Astrocyte (in vitro differentiated cells and primary cell): ENCODE measurements around the gene VPS13C. TPM values are rescaled to one million over a fixed set of nuclear protein-coding genes. Genes with fewer than 3 reads are reported as not detected.
A peak's percentile ranks its signal among the peaks of the same experiment; 100 is the strongest.

Source experiments
- DNase-seq: peaks from one replicate; pipeline ENCODE4 v3.0.0-alpha.2; 2010; ENCODE audit warnings: low read depth
- FAIRE-seq: peaks from 2 replicates; lab custom pipeline; 2011; peaks lifted over from hg19 to GRCh38; lab: Jason Lieb, UNC
- H2AFZ ChIP-seq: 2 replicates; pipeline ENCODE4 v1.6.0; 2012; ENCODE audit warnings: low read depth, low read length, inconsistent platforms
- H3K27ac ChIP-seq: 2 replicates; pipeline ENCODE4 v1.5.1; 2011; ENCODE audit warnings: low read depth, low read length, inconsistent platforms
- H3K27me3 ChIP-seq: 2 replicates; pipeline ENCODE4 v1.6.0; 2011; ENCODE audit warnings: low read length, inconsistent platforms; ENCODE audit not compliant: insufficient read depth
- H3K36me3 ChIP-seq: 2 replicates; pipeline ENCODE4 v1.5.1; 2011; ENCODE audit warnings: low read length, inconsistent platforms; ENCODE audit not compliant: insufficient read depth
- H3K4me1 ChIP-seq: 2 replicates; pipeline ENCODE4 v1.5.1; 2011; ENCODE audit warnings: low read length, inconsistent platforms; ENCODE audit not compliant: insufficient read depth
- H3K4me2 ChIP-seq: 2 replicates; pipeline ENCODE4 v1.6.0; 2012; ENCODE audit warnings: low read length, inconsistent platforms
- H3K4me3 ChIP-seq: 2 replicates; pipeline ENCODE4 v1.5.1; 2011; ENCODE audit warnings: low read depth, mild to moderate bottlenecking, low read length, inconsistent platforms; ENCODE audit not compliant: insufficient read depth
- H3K79me2 ChIP-seq: 2 replicates; pipeline ENCODE4 v1.6.0; 2012; ENCODE audit warnings: mild to moderate bottlenecking, low read length, inconsistent platforms; ENCODE audit not compliant: insufficient read depth
- H3K9ac ChIP-seq: 2 replicates; pipeline ENCODE4 v1.6.0; 2012; ENCODE audit warnings: mild to moderate bottlenecking, low read length, inconsistent platforms
- H3K9me3 ChIP-seq: 2 replicates; pipeline ENCODE4 v1.5.1; 2012; ENCODE audit warnings: low read depth, mild to moderate bottlenecking, low read length, inconsistent platforms; ENCODE audit not compliant: insufficient read depth
- H4K20me1 ChIP-seq: 2 replicates; pipeline ENCODE4 v1.6.0; 2012; ENCODE audit warnings: low read length, inconsistent platforms; ENCODE audit not compliant: insufficient read depth
- H3K27ac Mint-ChIP-seq: one replicate; pipeline ENCODE4 v1.8.0; 2021; ENCODE audit warnings: mild to moderate bottlenecking, mixed read lengths; ENCODE audit not compliant: unreplicated experiment
- H3K27me3 Mint-ChIP-seq: one replicate; pipeline ENCODE4 v1.8.0; 2021; ENCODE audit warnings: low read depth, mixed read lengths; ENCODE audit not compliant: unreplicated experiment
- H3K36me3 Mint-ChIP-seq: one replicate; pipeline ENCODE4 v1.8.0; 2021; ENCODE audit warnings: low read depth, mixed read lengths; ENCODE audit not compliant: unreplicated experiment
- H3K4me1 Mint-ChIP-seq: one replicate; pipeline ENCODE4 v1.8.0; 2021; ENCODE audit warnings: low read depth, mixed read lengths; ENCODE audit not compliant: unreplicated experiment
- H3K4me3 Mint-ChIP-seq: one replicate; pipeline ENCODE4 v1.8.0; 2021; ENCODE audit warnings: mild to moderate bottlenecking, moderate library complexity, mixed read lengths; ENCODE audit not compliant: unreplicated experiment
- H3K9me3 Mint-ChIP-seq: one replicate; pipeline ENCODE4 v1.8.0; 2021; ENCODE audit warnings: mild to moderate bottlenecking, mixed read lengths; ENCODE audit not compliant: unreplicated experiment
- CTCF ChIP-seq: IDR thresholded peaks from 2 replicates; pipeline ENCODE4 v1.5.1; 2011; ENCODE audit warnings: low read depth, mild to moderate bottlenecking, inconsistent platforms, low read length, moderate library complexity; ENCODE audit not compliant: insufficient read depth
- EZH2 ChIP-seq: IDR thresholded peaks from 2 replicates; pipeline ENCODE4 v1.6.1; 2012; ENCODE audit warnings: mild to moderate bottlenecking, low read length, inconsistent platforms; ENCODE audit not compliant: insufficient read depth
- total RNA-seq: library from RNA; stranded (reverse); gene quantifications from 2 replicates; pipeline ENCODE4 v1.2.1, GENCODE V29; 2021

Gene VPS13C
- total RNA-seq, 1 donor from 2014 or later: 35.4 TPM

- Histone ChIP-seq H3K36me3 (no peaks in the 10 kb centered on the region), H3K4me2 (peak overlapping the region; percentile 30), H3K27ac (no peak overlapping the region), H3K4me3 (no peak overlapping the region), H3K27me3 (peaks cover 7% of the 10 kb centered on the region), H3K9me3 (no peaks in the 10 kb centered on the region), H2AFZ (no peak overlapping the region), H3K9ac (no peak overlapping the region), H4K20me1 (no peaks in the 10 kb centered on the region), H3K4me1 (no peaks in the 10 kb centered on the region), H3K79me2 (no peaks in the 10 kb centered on the region)
- Mint-ChIP-seq H3K9me3 (no peaks in the 10 kb centered on the region), H3K36me3 (no peaks in the 10 kb centered on the region), H3K4me1 (no peaks in the 10 kb centered on the region), H3K27ac (no peak overlapping the region), H3K27me3 (no peaks in the 10 kb centered on the region), H3K4me3 (no peak overlapping the region)
- no peak for DNase-seq
- no peak for FAIRE-seq
- TF ChIP-seq CTCF (no peak), EZH2 (no peak)
Measured at GRCh38 chr15:61840090-61840489, 220.2 kb downstream of the VPS13C start.

GRCh38 chr15:61839546-61839945, 220.7 kb downstream of the VPS13C start:
- H4K20me1 ChIP-seq: no peaks in the 10 kb centered on the region
- H3K36me3 ChIP-seq: no peaks in the 10 kb centered on the region
- no peaks in the 10 kb centered on the region for H3K79me2 ChIP-seq
- Mint-ChIP-seq H3K27me3 (no peaks in the 10 kb centered on the region), H3K9me3 (no peaks in the 10 kb centered on the region), H3K36me3 (no peaks in the 10 kb centered on the region), H3K27ac (no peak overlapping the region), H3K4me1 (no peaks in the 10 kb centered on the region), H3K4me3 (no peak overlapping the region)
- H3K4me3 ChIP-seq: no peak overlapping the region
- no peak for FAIRE-seq
- no peaks in the 10 kb centered on the region for H3K4me1 ChIP-seq
- H3K9ac ChIP-seq: no peak overlapping the region
- peaks cover 9% of the 10 kb centered on the region for H3K27me3 ChIP-seq
- H3K27ac ChIP-seq: no peak overlapping the region
- H3K4me2 ChIP-seq: peak overlapping the region; percentile 30
- no peak overlapping the region for H2AFZ ChIP-seq
- peak; percentile 58 for DNase-seq
- no peaks in the 10 kb centered on the region for H3K9me3 ChIP-seq
- TF ChIP-seq EZH2 (no peak), CTCF (no peak)

- no peaks in the 10 kb centered on the region for H3K9me3 Mint-ChIP-seq
- Histone ChIP-seq H3K9ac (no peak overlapping the region), H4K20me1 (no peaks in the 10 kb centered on the region), H2AFZ (no peak overlapping the region), H3K27ac (no peak overlapping the region), H3K4me1 (no peaks in the 10 kb centered on the region), H3K36me3 (no peaks in the 10 kb centered on the region), H3K27me3 (peaks cover 18% of the 10 kb centered on the region), H3K4me3 (no peak overlapping the region), H3K79me2 (no peaks in the 10 kb centered on the region), H3K4me2 (peak overlapping the region; percentile 31), H3K9me3 (no peaks in the 10 kb centered on the region)
- H3K27me3 Mint-ChIP-seq: peaks cover 29% of the 10 kb centered on the region
- H3K4me1 Mint-ChIP-seq: no peaks in the 10 kb centered on the region
- TF ChIP-seq EZH2 (no peak), CTCF (peak; percentile 81)
- H3K27ac Mint-ChIP-seq: no peak overlapping the region
- no peak for DNase-seq
- H3K4me3 Mint-ChIP-seq: no peak overlapping the region
- no peaks in the 10 kb centered on the region for H3K36me3 Mint-ChIP-seq
- no peak for FAIRE-seq
Measured at GRCh38 chr15:61835496-61836106, 224.6 kb downstream of the VPS13C start.
